NCI-H82 treated with DMSO at 0.1 percent for 48 hours (cell line): Measurements from ENCODE around the gene CIAO3.

Experiments used
- DNase-seq: peaks from one replicate; lab custom pipeline; 2025; ENCODE audit not compliant: unreplicated experiment; lab: John Stamatoyannopoulos, UW

The CIAO3 gene

GRCh38 chr16:711548-712320 is 29.1 kb downstream of the CIAO3 start:
- DNase-seq = peak; percentile 27

- DNase-seq = no peak
These were observed 29.7 kb downstream of the CIAO3 start for GRCh38 chr16:711084-711483.

- no peak for DNase-seq
These were observed 30.2 kb downstream of the CIAO3 start for GRCh38 chr16:710500-711075.

GRCh38 chr16:709566-710499 is 31.0 kb downstream of the CIAO3 start:
- peak; percentile 20 for DNase-seq

- DNase-seq = no peak
These were observed 31.8 kb downstream of the CIAO3 start for GRCh38 chr16:708959-709358.

- DNase-seq = no peak
These were observed 32.8 kb downstream of the CIAO3 start for GRCh38 chr16:708019-708418.

GRCh38 chr16:707062-707538 is 33.7 kb downstream of the CIAO3 start:
- DNase-seq = no peak

- no peak for DNase-seq
These were observed 34.4 kb downstream of the CIAO3 start for GRCh38 chr16:706189-707061.

- DNase-seq = no peak
These were observed 35.2 kb downstream of the CIAO3 start, which contains the start of gene FBXL16 for GRCh38 chr16:705431-706188. TSS of gene FBXL16 (minus strand) at chr16:705801. CDS start at chr16:697405, 8,396 bp downstream.

- DNase-seq = no peak
These were observed 36.0 kb downstream of the CIAO3 start for GRCh38 chr16:704552-705380.

- no peak for DNase-seq
These were observed 36.8 kb downstream of the CIAO3 start for GRCh38 chr16:704047-704446.

GRCh38 chr16:703406-703805 is 37.4 kb downstream of the CIAO3 start:
- DNase-seq = no peak

- DNase-seq = no peak
These were observed 38.5 kb downstream of the CIAO3 start for GRCh38 chr16:702341-702740.

GRCh38 chr16:700684-701584 is 39.9 kb downstream of the CIAO3 start:
- DNase-seq = no peak

- DNase-seq = no peak
These were observed 41.7 kb downstream of the CIAO3 start for GRCh38 chr16:698911-699671.

GRCh38 chr16:695355-696089 is 45.3 kb downstream of the CIAO3 start:
- DNase-seq = no peak
